ENCODE data around the gene VAMP4.
"Not testable (repeated sequence)": the region's sequence is repeated elsewhere in the genome, so short reads cannot be mapped to it uniquely, and the experiment has no call there.

Gene VAMP4

GRCh38 chr1:171748651-171749050 is 6.8 kb upstream of the VAMP4 start:
- no peak for DNase-seq

- DNase-seq = no peak
These were observed 3.1 kb upstream of the VAMP4 start for GRCh38 chr1:171744986-171745385.

GRCh38 chr1:171743081-171743870 is 1.4 kb upstream of the VAMP4 start:
- DNase-seq = no peak

- no peak for DNase-seq
These were observed 685 bp upstream of the VAMP4 start for GRCh38 chr1:171742577-171742922.

- DNase-seq = no peak
These were observed 636 bp downstream of the VAMP4 start for GRCh38 chr1:171740987-171741871.

GRCh38 chr1:171740356-171740863 is 1.5 kb downstream of the VAMP4 start:
- no peak for DNase-seq

GRCh38 chr1:171739656-171740055 is 2.2 kb downstream of the VAMP4 start:
- no peak for DNase-seq

GRCh38 chr1:171738911-171739310 is 3.0 kb downstream of the VAMP4 start:
- no peak for DNase-seq

- DNase-seq = no peak
These were observed 5.7 kb downstream of the VAMP4 start for GRCh38 chr1:171736196-171736595.

GRCh38 chr1:171730052-171730451 is 11.8 kb downstream of the VAMP4 start:
- DNase-seq = no peak

- no peak for DNase-seq
These were observed 14.1 kb downstream of the VAMP4 start for GRCh38 chr1:171727778-171728177.

GRCh38 chr1:171723180-171723579 is 18.7 kb downstream of the VAMP4 start:
- DNase-seq = not testable (repeated sequence)

- no peak for DNase-seq
These were observed 23.0 kb downstream of the VAMP4 start for GRCh38 chr1:171718848-171719247.

- no peak for DNase-seq
These were observed 23.6 kb downstream of the VAMP4 start for GRCh38 chr1:171718216-171718615.

- no peak for DNase-seq
These were observed 24.7 kb downstream of the VAMP4 start for GRCh38 chr1:171717062-171717718.

GRCh38 chr1:171716616-171717015 is 25.2 kb downstream of the VAMP4 start:
- no peak for DNase-seq

GRCh38 chr1:171715813-171716251 is 26.0 kb downstream of the VAMP4 start:
- no peak for DNase-seq

GRCh38 chr1:171712341-171712740 is 29.5 kb downstream of the VAMP4 start:
- DNase-seq = no peak

GRCh38 chr1:171711643-171712042 is 30.2 kb downstream of the VAMP4 start:
- no peak for DNase-seq

GRCh38 chr1:171707583-171707982 is 34.3 kb downstream of the VAMP4 start:
- no peak for DNase-seq

GRCh38 chr1:171702598-171702997 is 39.3 kb downstream of the VAMP4 start:
- no peak for DNase-seq

- DNase-seq = no peak
These were observed 42.3 kb downstream of the VAMP4 start for GRCh38 chr1:171699531-171699930.

- not testable (repeated sequence) for DNase-seq
These were observed 46.1 kb downstream of the VAMP4 start for GRCh38 chr1:171695772-171696171.
